GM13976 (cell line): Measurements from ENCODE around the gene LMF1.

Experiments
- DNase-seq: peaks from one replicate; pipeline ENCODE4 v3.0.0; 2012; ENCODE audit warnings: low spot score
- in situ Hi-C: fragments of 300-500 bp; cut with MboI; formaldehyde crosslinking; loops from one replicate; pipeline ENCODE4 v1.12.0; 2022; ENCODE audit warnings: low sequenced_read_pairs, mixed read lengths, inconsistent platforms; ENCODE audit not compliant: unreplicated experiment
- TF ChIP-seq, protein P1 (sequence below): IDR thresholded peaks from 2 replicates; pipeline ENCODE4 v1.5.1; 2012; ENCODE audit warnings: borderline replicate concordance, mild to moderate bottlenecking; ENCODE audit not compliant: insufficient read depth; ENCODE audit errors: extremely low read depth, missing control alignments, control extremely low read depth

Gene LMF1

DNA sequence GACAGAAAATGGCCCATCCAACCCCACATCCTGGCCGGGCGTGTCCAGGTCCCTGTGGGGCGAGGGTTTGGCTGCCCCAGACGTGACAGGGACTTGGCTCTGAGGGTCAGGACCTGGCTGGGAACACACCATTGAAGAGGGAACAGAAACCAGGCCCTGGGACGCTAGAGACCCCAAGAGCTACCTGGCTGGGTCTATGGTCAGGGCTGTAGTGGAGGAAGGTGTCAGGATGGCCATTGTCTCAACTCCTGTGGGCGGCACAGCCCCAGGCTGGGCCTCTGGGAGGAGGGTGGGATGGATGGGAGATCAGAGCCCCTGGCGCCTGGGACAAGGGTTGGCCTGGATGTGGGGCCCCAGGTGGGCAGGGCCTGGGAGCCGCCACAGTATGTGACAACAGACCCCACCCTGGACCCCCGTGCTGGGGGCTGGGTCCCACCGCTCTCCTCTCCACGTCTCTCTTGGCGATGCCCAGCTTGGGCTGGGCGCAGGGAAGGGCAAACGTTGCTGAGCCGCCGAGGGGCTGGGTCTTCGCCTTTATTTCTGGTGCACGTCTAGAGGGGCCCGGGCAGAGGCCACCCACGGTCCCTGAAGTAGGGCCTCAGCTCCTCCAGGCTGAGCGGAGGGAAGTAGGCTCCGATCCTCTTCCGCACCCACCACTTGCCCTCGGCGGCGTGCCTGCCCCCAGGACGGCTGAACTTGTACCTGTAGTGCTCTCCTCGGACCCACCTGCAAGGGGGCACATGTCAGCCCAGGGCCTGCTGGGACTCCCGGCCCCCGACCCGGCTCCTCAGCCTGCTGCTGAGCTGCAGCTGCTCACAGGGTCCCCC, 116.6 kb downstream of the LMF1 start:
- in situ Hi-C loops, result no loop called here
- TF ChIP-seq, protein P1, sequence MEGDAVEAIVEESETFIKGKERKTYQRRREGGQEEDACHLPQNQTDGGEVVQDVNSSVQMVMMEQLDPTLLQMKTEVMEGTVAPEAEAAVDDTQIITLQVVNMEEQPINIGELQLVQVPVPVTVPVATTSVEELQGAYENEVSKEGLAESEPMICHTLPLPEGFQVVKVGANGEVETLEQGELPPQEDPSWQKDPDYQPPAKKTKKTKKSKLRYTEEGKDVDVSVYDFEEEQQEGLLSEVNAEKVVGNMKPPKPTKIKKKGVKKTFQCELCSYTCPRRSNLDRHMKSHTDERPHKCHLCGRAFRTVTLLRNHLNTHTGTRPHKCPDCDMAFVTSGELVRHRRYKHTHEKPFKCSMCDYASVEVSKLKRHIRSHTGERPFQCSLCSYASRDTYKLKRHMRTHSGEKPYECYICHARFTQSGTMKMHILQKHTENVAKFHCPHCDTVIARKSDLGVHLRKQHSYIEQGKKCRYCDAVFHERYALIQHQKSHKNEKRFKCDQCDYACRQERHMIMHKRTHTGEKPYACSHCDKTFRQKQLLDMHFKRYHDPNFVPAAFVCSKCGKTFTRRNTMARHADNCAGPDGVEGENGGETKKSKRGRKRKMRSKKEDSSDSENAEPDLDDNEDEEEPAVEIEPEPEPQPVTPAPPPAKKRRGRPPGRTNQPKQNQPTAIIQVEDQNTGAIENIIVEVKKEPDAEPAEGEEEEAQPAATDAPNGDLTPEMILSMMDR, result no peak

DNA sequence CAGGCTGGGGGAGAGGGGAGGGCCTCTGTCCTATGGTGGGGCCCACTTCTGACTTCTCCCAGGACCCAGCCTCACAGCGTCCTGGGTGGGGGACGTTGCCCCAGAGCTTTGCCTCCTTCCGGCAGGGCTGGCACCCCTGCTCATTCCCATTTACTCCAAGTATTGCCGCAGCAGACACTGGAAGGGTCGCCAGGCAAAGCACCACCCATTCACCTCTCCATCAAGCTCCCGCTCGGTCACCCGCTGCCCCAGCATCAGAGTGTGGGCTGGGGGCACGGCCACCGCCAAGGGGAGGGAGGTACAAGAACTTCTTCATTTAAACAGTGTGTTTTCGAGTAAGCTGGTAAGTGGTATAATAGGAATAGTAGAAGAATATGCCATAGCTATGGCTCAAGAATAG, 117.5 kb downstream of the LMF1 start:
- TF ChIP-seq, protein P1, result no peak
- in situ Hi-C loops, result no loop called here
- no peak for DNase-seq

More for the DNA sequence above, 116.6 kb downstream of the LMF1 start:
- DNase-seq, result no peak

DNA sequence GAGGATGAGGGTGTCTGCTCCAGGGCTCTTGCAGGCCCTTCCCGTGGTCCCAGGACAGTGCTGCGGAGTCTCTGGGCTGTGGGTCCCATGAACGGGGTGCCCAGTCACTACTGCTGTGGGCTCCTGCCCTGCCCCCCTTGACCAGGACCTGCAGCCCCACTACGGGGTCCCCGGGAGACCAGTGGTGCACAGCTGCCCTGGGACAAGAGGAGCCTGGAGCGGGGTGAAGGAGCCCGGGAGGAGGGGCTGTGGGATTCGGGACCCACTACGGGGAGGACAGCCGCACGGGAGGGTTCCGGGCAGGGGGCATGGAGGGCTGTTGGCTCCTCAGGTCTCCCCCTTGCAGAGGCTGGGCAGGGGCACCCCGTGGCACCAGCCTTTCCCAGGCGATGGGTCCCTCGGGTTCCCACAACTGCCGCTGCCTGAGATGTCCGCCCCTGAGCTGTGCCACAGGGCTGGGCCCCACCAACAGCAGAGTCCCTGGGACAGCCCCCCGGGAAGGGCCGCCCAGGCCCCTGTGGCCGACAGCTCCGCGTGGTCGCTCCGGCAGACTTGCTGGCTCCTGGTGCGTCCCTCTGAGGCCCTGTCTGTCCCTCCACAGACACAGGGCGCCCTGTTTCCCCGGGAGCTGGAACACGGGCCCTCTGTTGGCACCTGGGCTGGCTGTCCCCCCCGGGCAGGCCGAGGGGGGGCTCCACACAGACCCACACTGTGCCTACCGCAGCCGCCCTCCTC, 118.2 kb downstream of the LMF1 start:
- TF ChIP-seq, protein P1, result no peak
- in situ Hi-C loops, result no loop called here
- DNase-seq, result no peak

DNA sequence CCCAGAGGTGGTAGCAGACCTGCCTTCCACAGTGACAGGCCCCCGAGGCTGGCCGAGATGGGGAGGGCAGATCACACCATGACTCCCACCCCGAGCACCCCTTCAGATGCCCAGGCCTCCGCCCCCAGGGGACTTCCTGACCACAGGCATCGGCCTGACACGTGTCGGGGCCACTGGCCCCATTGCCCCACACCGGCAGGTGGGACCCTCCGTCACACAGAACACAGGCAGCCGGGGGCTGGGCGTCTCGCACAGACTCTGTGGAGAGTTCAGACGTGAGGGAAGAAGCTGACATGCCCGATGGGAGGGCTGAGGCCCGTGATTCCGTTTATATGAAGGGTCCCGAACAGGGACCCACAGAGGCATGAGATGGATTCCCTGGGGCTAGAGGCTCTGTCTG, 118.9 kb downstream of the LMF1 start:
- in situ Hi-C loops, result no loop called here
- TF ChIP-seq, protein P1, result no peak
- no peak for DNase-seq

DNA sequence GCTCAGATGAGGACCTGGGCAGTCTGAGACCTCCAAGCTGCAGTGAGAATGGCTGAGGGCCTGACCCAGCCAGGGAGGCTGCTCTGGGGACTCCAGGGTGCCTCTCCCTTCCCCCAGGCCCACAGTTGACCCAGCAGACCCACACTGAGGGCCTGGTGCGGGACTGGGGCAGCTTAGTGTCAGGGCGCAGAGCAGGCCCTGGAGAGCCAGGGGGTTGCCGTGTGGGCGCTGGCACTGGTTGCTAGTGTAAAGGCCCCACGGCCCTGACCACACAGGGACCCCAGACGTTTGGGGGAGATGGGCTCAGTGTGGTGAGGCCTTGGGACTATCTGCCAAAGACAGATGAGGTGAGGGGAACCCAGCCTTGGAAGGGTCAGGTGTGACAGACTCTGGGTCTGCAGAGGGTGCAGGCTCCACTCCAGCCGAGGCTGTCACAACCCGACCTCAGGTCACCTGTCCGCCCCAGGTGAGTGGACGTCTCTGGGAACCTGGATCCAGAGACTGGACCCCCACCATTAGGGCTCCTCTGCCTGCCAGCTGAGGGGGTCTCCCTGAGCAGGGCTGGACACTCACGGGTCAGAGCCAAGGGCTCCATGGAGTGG, 119.5 kb downstream of the LMF1 start:
- no peak for DNase-seq
- TF ChIP-seq, protein P1, result no peak
- in situ Hi-C loops, result no loop called here

DNA sequence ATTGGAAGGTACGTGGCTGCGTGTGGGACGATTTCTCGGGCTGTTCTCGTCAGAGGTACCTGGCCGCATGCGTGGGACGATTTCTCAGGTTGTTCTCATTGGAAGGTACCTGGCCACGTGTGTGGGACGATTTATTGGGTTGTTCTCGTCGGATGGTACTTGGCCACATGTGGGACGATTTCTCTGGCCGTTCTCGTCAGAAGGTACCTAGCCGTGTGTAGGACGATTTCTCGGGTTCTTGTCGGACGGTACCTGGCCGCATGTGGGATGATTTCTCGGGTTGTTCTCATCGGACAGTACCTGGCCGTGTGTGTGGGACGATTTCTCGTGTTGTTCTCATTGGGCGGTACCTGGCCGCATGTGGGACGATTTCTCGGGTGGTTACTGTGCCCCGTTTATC, 120.1 kb downstream of the LMF1 start:
- TF ChIP-seq, protein P1, result no peak
- DNase-seq, result no peak
- in situ Hi-C loops, result no loop called here
